ENCODE data around the gene NEDD4L. TPM values are rescaled to one million over a fixed set of nuclear protein-coding genes. Genes with fewer than 3 reads are reported as not detected.

Gene NEDD4L
- total RNA-seq, 2 experiments from 2014 or later = 11.2 to 13.7 TPM

DNA sequence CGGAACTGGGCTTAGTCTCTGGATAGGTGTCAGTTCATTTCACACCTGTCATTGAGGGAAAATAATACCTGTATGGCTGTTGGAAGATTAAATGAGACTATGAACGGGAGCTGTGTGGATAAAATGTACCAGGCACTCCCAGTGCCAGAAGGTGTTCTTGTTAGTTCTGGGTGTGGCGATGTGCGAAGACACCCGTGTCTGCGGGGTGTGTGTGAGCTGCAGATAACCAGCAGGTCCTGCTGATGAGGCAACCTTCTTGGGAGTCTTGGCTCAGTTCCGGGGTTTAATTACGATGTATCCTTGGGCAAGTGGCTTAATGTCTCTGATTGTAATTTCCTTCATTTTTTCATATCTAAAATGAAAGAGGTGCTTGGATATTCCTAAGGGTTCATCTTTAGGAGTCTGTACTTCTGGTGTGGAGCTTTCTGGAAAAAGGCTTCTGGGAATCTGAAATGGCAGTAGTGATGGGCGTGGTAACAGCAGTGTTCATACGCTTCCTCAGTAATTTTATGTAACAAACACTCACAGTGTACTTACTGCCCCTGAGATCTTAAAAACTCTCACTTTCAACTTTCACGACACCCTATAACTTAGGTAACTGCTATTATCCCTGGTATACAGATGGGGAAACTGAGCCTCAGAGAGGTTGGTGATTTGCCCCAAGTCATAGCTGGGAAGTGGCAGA, 35.0 kb downstream of the NEDD4L start:
- Mint-ChIP-seq H3K27me3 (peaks cover 23% of the 10 kb centered on the region), H3K4me1 (ENCODE audit: low read depth) (no peaks in the 10 kb centered on the region), H3K36me3 (ENCODE audit: low read depth) (no peaks in the 10 kb centered on the region), H3K27ac (no peak overlapping the region), H3K9me3 (no peaks in the 10 kb centered on the region), H3K4me3 (no peak overlapping the region)
- no peak for ATAC-seq (ENCODE audit: poor library complexity)
- CTCF ChIA-PET = no interaction called here
- Histone ChIP-seq H3K27ac (ENCODE audit: low read depth in 1 of 2, low read length in 2 of 2) (no peak overlapping the region), H3K9me3 (ENCODE audit: control insufficient read depth in 1 of 2, insufficient read depth in 1 of 2, low read length in 2 of 2) (no peaks in the 10 kb centered on the region), H3K4me1 (ENCODE audit: insufficient read depth, low read length) (no peaks in the 10 kb centered on the region), H3K4me3 (ENCODE audit: low read length) (no peak overlapping the region), H3K27me3 (ENCODE audit: control insufficient read depth in 1 of 2, insufficient read depth in 2 of 2, low read length in 2 of 2) (no peaks in the 10 kb centered on the region), H3K36me3 (ENCODE audit: insufficient read depth, low read length) (no peaks in the 10 kb centered on the region)
- TF ChIP-seq, protein P1, sequence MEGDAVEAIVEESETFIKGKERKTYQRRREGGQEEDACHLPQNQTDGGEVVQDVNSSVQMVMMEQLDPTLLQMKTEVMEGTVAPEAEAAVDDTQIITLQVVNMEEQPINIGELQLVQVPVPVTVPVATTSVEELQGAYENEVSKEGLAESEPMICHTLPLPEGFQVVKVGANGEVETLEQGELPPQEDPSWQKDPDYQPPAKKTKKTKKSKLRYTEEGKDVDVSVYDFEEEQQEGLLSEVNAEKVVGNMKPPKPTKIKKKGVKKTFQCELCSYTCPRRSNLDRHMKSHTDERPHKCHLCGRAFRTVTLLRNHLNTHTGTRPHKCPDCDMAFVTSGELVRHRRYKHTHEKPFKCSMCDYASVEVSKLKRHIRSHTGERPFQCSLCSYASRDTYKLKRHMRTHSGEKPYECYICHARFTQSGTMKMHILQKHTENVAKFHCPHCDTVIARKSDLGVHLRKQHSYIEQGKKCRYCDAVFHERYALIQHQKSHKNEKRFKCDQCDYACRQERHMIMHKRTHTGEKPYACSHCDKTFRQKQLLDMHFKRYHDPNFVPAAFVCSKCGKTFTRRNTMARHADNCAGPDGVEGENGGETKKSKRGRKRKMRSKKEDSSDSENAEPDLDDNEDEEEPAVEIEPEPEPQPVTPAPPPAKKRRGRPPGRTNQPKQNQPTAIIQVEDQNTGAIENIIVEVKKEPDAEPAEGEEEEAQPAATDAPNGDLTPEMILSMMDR (IDR thresholded peaks at IDR 0.05) = no peak
- DNase-seq = no peak
- POLR2A ChIA-PET = no interaction called here
- intact Hi-C loops (cut with DNase I, micrococcal nuclease) = no loop called here

DNA sequence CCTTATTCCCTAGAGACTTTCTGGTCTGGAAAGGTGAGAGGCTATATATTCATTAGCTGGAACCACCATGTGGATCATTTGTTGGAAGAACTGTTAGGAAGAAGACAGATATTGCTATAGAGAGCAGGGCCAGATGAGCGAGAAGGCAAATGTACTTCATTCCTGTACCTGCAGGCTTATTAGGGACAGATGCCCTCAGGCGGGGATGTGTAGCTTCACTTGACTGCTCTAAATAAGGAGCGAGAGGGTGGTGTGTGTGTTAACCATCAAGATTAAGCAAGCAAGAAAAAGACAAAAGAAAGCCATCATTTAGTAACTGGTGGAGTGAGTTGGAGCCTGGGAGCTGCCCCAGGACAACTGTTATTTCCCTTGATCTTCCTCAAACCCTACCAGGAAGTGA, 36.4 kb downstream of the NEDD4L start:
- TF ChIP-seq, protein P1 (IDR thresholded peaks at IDR 0.05) = no peak
- DNase-seq (no peak), ATAC-seq (ENCODE audit: poor library complexity) (no peak)
- H3K27ac ChIP-seq (ENCODE audit: low read depth in 1 of 2, low read length in 2 of 2) = no peak overlapping the region
- POLR2A ChIA-PET = no interaction called here
- H3K4me3 Mint-ChIP-seq = no peak overlapping the region
- H3K27me3 Mint-ChIP-seq = peaks cover 29% of the 10 kb centered on the region
- H3K9me3 Mint-ChIP-seq = no peaks in the 10 kb centered on the region
- no peak overlapping the region for H3K4me3 ChIP-seq (ENCODE audit: low read length)
- H3K9me3 ChIP-seq (ENCODE audit: control insufficient read depth in 1 of 2, insufficient read depth in 1 of 2, low read length in 2 of 2) = no peaks in the 10 kb centered on the region
- no peaks in the 10 kb centered on the region for H3K4me1 Mint-ChIP-seq (ENCODE audit: low read depth)
- CTCF ChIA-PET = no interaction called here
- intact Hi-C loops (cut with DNase I, micrococcal nuclease) = no loop called here
- H3K36me3 Mint-ChIP-seq (ENCODE audit: low read depth) = no peaks in the 10 kb centered on the region
- H3K27me3 ChIP-seq (ENCODE audit: control insufficient read depth in 1 of 2, insufficient read depth in 2 of 2, low read length in 2 of 2) = no peaks in the 10 kb centered on the region
- H3K27ac Mint-ChIP-seq = no peak overlapping the region
- no peaks in the 10 kb centered on the region for H3K4me1 ChIP-seq (ENCODE audit: insufficient read depth, low read length)
- H3K36me3 ChIP-seq (ENCODE audit: insufficient read depth, low read length) = no peaks in the 10 kb centered on the region

DNA sequence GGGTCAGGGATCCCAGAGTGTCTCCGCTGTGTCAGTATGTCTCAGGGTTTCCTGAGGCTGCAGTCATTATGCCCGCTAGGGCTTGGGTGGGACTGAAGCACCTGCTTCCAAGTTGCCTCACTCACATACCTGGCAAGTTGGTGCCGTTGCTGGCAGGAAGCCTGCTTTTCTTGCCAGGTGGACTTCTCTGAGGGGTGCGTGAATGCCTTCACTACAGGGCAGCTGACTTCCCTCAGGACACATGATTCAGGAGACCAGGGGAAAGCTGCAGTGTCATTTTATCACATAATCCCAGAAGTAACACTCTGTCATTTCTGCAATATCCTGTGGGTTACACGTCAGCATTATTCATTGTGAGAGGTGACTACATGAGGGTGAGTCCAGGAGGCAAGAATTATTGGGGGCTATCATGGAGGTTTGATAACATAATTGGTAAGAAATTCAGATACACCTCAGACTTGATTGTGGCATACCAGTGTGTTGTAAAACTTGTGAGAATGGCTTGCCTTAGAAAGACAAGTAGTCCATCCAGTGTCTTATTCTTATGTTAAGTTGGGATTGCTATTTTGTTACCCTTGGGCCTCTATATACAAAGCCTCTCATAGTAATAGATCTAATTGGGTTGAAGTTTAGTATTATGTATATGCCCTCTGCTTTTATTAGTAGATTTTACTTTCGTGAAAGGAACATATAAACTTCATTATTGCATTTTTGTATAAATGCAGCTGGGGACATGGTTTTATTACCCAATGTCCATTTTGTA, 44.1 kb downstream of the NEDD4L start:
- ATAC-seq (ENCODE audit: poor library complexity) = no peak
- no peaks in the 10 kb centered on the region for H3K36me3 ChIP-seq (ENCODE audit: insufficient read depth, low read length)
- Mint-ChIP-seq H3K4me3 (no peak overlapping the region), H3K36me3 (ENCODE audit: low read depth) (no peaks in the 10 kb centered on the region), H3K27me3 (peaks cover 18% of the 10 kb centered on the region), H3K9me3 (no peaks in the 10 kb centered on the region), H3K4me1 (ENCODE audit: low read depth) (no peaks in the 10 kb centered on the region), H3K27ac (no peak overlapping the region)
- H3K4me3 ChIP-seq (ENCODE audit: low read length) = no peak overlapping the region
- CTCF ChIA-PET = no interaction called here
- H3K4me1 ChIP-seq (ENCODE audit: insufficient read depth, low read length) = no peaks in the 10 kb centered on the region
- H3K27me3 ChIP-seq (ENCODE audit: control insufficient read depth in 1 of 2, insufficient read depth in 2 of 2, low read length in 2 of 2) = no peaks in the 10 kb centered on the region
- H3K27ac ChIP-seq (ENCODE audit: low read depth in 1 of 2, low read length in 2 of 2) = no peak overlapping the region
- intact Hi-C loops (cut with DNase I, micrococcal nuclease) = no loop called here
- POLR2A ChIA-PET = no interaction called here
- TF ChIP-seq, protein P1 (IDR thresholded peaks at IDR 0.05) = no peak
- no peaks in the 10 kb centered on the region for H3K9me3 ChIP-seq (ENCODE audit: control insufficient read depth in 1 of 2, insufficient read depth in 1 of 2, low read length in 2 of 2)
- DNase-seq = peak in 2 of 14 experiments; percentile 22 to 41

Data from CD4-positive, alpha-beta T cell (primary cell).